ENCODE results near the gene ZNF396. TPM values are rescaled to one million over a fixed set of nuclear protein-coding genes. Genes with fewer than 3 reads are reported as not detected.

Gene ZNF396
- total and polyA plus RNA-seq, 11 donors, result 0.19 to 2.2 (median 0.72) TPM

DNA sequence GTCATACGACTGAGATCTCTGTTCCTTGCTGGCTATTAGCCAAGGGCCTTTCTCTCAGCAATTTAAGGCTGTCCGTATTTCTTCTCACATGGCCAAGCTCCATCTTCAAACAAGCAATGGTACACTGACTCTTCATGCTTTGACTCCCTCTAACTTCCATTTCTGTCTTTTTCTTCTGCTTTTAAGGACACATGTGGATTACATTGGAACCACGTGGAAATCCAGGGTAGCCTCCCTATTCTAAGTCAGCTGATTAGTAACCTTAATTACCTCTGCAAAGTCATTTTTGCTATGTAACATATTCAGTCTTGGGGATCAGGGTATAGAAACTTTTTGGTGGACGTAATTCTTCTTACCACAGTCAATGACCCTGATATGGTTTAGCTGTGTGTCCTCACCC, 41.5 kb upstream of the ZNF396 start:
- 88 to 93% (median 92%) methylated on average over 4 of the region's 4 CpGs for WGBS, 4 donors
- H3K27ac ChIP-seq, result no peak overlapping the region
- no peak overlapping the region for H3K4me3 ChIP-seq
- H3K36me3 ChIP-seq, result no peaks in the 10 kb centered on the region
- no peak for ATAC-seq
- H3K9me3 ChIP-seq, result peaks cover 0 to 34% (median 13%) of the 10 kb centered on the region in 12 donors
- H3K27me3 ChIP-seq, result no peaks in the 10 kb centered on the region
- TF ChIP-seq POLR2A (IDR thresholded peaks at IDR 0.05), result no peak
- intact Hi-C loops (cut with DNase I), result loop anchor here in 4 of 10 donors (10.0 kb wide), 3 partner anchors 156 to 266 kb away; partner anchors contain the start of gene GALNT1 (in 2 of the 4)
- no peak for DNase-seq
- H3K4me1 ChIP-seq, result peaks cover 0 to 19% (median 0%) of the 10 kb centered on the region in 12 donors

DNA sequence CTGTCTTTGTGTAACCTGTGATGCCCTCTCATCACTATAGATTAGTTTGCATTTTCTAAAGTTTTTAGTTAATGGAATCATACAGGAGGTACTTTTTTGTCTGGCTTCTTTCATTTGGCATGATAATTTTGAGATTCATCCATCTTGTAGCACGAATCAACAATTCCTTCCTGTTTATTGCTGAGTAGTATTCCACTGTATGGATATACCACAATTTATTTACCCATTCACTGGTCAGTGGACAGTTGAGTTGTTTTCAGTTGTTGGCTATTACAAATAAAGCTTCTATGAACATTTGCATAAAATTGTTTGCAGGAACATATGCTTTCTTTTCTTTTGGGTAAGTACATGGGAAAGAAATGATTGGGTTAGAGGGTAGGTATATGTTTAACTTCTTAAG, 40.1 kb upstream of the ZNF396 start:
- H3K4me3 ChIP-seq, result no peak overlapping the region
- H3K4me1 ChIP-seq, result peaks cover 0 to 24% (median 0%) of the 10 kb centered on the region in 12 donors
- intact Hi-C loops (cut with DNase I), result loop anchor here in 4 of 10 donors (10.0 kb wide), 3 partner anchors 158 to 268 kb away; partner anchors contain the start of gene GALNT1 (in 2 of the 4)
- H3K9me3 ChIP-seq, result peaks cover 0 to 34% (median 13%) of the 10 kb centered on the region in 12 donors
- no peaks in the 10 kb centered on the region for H3K36me3 ChIP-seq
- ATAC-seq, result no peak
- no peak overlapping the region for H3K27ac ChIP-seq
- WGBS, 4 donors, result 58 to 83% (median 72%) methylated on average over 1 of the region's 1 CpG
- H3K27me3 ChIP-seq, result no peaks in the 10 kb centered on the region
- DNase-seq, result no peak
- TF ChIP-seq, protein P1, sequence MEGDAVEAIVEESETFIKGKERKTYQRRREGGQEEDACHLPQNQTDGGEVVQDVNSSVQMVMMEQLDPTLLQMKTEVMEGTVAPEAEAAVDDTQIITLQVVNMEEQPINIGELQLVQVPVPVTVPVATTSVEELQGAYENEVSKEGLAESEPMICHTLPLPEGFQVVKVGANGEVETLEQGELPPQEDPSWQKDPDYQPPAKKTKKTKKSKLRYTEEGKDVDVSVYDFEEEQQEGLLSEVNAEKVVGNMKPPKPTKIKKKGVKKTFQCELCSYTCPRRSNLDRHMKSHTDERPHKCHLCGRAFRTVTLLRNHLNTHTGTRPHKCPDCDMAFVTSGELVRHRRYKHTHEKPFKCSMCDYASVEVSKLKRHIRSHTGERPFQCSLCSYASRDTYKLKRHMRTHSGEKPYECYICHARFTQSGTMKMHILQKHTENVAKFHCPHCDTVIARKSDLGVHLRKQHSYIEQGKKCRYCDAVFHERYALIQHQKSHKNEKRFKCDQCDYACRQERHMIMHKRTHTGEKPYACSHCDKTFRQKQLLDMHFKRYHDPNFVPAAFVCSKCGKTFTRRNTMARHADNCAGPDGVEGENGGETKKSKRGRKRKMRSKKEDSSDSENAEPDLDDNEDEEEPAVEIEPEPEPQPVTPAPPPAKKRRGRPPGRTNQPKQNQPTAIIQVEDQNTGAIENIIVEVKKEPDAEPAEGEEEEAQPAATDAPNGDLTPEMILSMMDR (IDR thresholded peaks at IDR 0.05), result no peak
- TF ChIP-seq POLR2A (IDR thresholded peaks at IDR 0.05), result no peak

DNA sequence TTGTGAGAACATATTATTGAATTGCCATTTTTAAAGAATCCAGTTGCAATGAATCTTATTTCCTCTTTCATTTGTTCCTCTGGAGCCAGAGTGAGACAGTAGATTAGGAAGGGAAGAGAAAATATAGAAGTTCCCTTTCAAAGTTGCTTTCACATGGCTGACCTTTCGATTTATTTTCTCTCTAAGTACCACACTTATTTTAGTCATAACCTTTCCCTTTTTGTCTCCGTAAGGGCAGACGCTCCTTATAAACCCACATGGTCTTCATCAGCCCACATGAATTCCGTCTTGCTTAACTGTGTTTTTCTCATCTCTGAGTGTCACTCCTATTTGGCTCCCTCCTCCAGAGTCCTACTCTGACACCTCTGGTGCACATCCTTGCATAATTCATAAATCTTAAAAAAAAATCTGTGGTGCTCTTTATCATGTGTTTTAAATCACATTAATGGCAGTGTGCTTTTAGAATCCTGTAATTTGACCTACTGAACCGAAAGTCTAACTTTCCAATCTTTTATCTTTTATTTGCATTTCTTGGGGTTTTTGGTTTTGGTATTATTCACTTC, 38.5 kb upstream of the ZNF396 start:
- TF ChIP-seq, protein P1 (IDR thresholded peaks at IDR 0.05), result no peak
- no peak for TF ChIP-seq POLR2A (IDR thresholded peaks at IDR 0.05)
- peak overlapping the region in 2 of 12 donors; percentile 10 to 60 for H3K27ac ChIP-seq
- H3K4me1 ChIP-seq, result peaks cover 0 to 24% (median 0%) of the 10 kb centered on the region in 12 donors
- peak in 1 of 4 donors; percentile 17 for ATAC-seq
- WGBS, 4 donors, result 43 to 52% (median 46%) methylated on average over 5 of the region's 5 CpGs
- DNase-seq, result no peak
- intact Hi-C loops (cut with DNase I), result loop anchor here in 4 of 10 donors (10.0 kb wide), 3 partner anchors 159 to 269 kb away; partner anchors contain the start of gene GALNT1 (in 2 of the 4)
- H3K27me3 ChIP-seq, result no peaks in the 10 kb centered on the region
- no peaks in the 10 kb centered on the region for H3K36me3 ChIP-seq
- peaks cover 0 to 34% (median 13%) of the 10 kb centered on the region in 12 donors for H3K9me3 ChIP-seq
- H3K4me3 ChIP-seq, result peak overlapping the region in 1 of 12 donors; percentile 33

DNA sequence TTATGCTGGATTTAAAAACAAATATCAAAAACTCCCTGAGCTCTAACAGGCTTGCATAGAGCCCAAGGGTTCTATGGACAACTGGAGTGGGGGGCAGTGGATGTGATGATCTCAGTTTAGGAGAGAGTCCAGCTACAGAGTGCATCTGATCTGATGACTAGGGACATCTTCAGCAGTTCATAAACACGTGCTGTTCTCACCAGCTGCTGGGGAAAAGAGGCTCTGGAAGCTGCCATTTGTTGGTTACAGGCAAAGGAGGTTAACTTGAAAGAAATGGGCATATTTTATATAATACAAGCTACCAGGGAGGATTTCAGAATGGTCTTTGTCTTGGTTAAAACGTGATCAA, 36.0 kb upstream of the ZNF396 start:
- Histone ChIP-seq H3K27ac (no peak overlapping the region), H3K9me3 (peaks cover 0 to 16% (median 6%) of the 10 kb centered on the region in 12 donors), H3K27me3 (no peaks in the 10 kb centered on the region), H3K4me3 (no peak overlapping the region), H3K4me1 (peaks cover 0 to 31% (median under 1%) of the 10 kb centered on the region in 12 donors), H3K36me3 (no peaks in the 10 kb centered on the region)
- WGBS, 4 donors, result 47 to 58% (median 54%) methylated on average over 2 of the region's 2 CpGs
- DNase-seq (no peak), ATAC-seq (peak; percentile 40 to 56 (median 46))
- intact Hi-C loops (cut with DNase I), result loop anchor here in 7 of 10 donors (5.0 to 10.0 kb wide), 5 partner anchors 84 to 272 kb away; partner anchors contain the start of genes GALNT1 (in 2 of the 7) and INO80C (in 2 of the 7)
- no peak for TF ChIP-seq POLR2A (IDR thresholded peaks at IDR 0.05)

DNA sequence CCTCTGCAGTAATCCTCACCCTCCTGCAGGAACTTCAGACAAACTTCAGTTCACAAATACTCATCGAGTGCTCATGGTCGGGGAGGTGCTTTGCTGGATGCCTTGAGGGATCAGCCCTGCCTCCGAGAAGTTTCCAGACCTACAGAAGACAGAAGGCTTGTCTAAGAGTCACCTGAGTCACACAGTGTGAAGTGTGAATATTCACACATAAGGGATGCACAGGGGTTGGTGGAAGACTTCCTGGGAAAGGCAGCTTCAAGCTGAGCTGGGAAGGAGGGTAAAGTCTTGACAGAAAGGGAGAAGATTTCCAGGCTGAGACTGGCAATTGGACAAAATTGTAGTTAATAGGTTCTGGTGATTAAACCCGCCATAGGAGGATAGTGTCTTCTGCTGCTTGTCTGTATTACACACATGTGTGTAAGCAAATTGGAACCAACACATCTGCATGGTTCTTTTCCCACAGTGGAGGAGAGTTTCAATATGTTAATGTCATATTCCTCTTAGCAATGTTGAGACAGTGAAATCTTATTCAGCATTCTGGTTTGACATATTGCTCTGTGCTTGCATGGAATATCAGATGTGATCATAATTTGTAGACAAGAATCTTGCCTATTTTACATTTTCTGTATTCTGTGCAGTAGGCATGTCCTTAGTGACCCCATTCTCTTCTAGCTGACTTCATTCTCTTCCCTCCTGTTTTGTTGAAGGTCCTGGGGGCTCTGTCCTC, 34.7 kb upstream of the ZNF396 start:
- intact Hi-C loops (cut with DNase I), result loop anchor here in 7 of 10 donors (5.0 to 10.0 kb wide), 5 partner anchors 86 to 273 kb away; partner anchors contain the start of genes GALNT1 (in 2 of the 7) and INO80C (in 2 of the 7)
- no peaks in the 10 kb centered on the region for H3K36me3 ChIP-seq
- H3K9me3 ChIP-seq, result peaks cover 0 to 2% (median 0%) of the 10 kb centered on the region in 12 donors
- WGBS, 4 donors, result 83 to 100% (median 92%) methylated on average over 1 to 4 of the region's 4 CpGs
- TF ChIP-seq POLR2A (IDR thresholded peaks at IDR 0.05), result no peak
- TF ChIP-seq, protein P1 (IDR thresholded peaks at IDR 0.05), result no peak
- peaks cover 0 to 33% (median 3%) of the 10 kb centered on the region in 12 donors for H3K4me1 ChIP-seq
- H3K27ac ChIP-seq, result no peak overlapping the region
- no peak overlapping the region for H3K4me3 ChIP-seq
- ATAC-seq (no peak), DNase-seq (no peak)
- no peaks in the 10 kb centered on the region for H3K27me3 ChIP-seq

Measured in heart left ventricle (tissue), 16 donors.